SJCRH30 (cell line): Measurements from ENCODE around the gene DMRT1. TPM values are rescaled to one million over a fixed set of nuclear protein-coding genes. Genes with fewer than 3 reads are reported as not detected.

ENCODE experiments used
- DNase-seq, 2 experiments: peaks; one replicate each; pipeline ENCODE4 v3.0.0-alpha.2; 2015 to 2020
- H3K27ac ChIP-seq: fragments of 250-450 bp; sonication (Bioruptor Pico); 2 replicates; pipeline ENCODE4 v1.5.1; 2020; ENCODE audit warnings: mild to moderate bottlenecking, moderate library complexity
- H3K27me3 ChIP-seq: fragments of 250-450 bp; sonication (Bioruptor Pico); 2 replicates; pipeline ENCODE4 v1.5.1; 2020; ENCODE audit warnings: mild to moderate bottlenecking, moderate library complexity
- H3K36me3 ChIP-seq: fragments of 250-450 bp; sonication (Bioruptor Pico); 2 replicates; pipeline ENCODE4 v1.5.1; 2020; ENCODE audit warnings: mild to moderate bottlenecking, moderate library complexity
- H3K4me1 ChIP-seq: fragments of 250-450 bp; sonication (Bioruptor Pico); 2 replicates; pipeline ENCODE4 v1.5.1; 2020; ENCODE audit warnings: mild to moderate bottlenecking, moderate library complexity
- H3K4me3 ChIP-seq: fragments of 250-450 bp; sonication (Bioruptor Pico); 2 replicates; pipeline ENCODE4 v1.5.1; 2020; ENCODE audit warnings: mild to moderate bottlenecking, moderate library complexity
- H3K9me3 ChIP-seq: fragments of 250-450 bp; sonication (Bioruptor Pico); replicated peaks from 2 replicates; pipeline ENCODE4 v1.5.1; 2020; ENCODE audit warnings: mild to moderate bottlenecking, moderate library complexity
- total RNA-seq: library from RNA; depleted of rRNA; stranded (reverse); fragments of >200 nt; shearing (Covaris generic); gene quantifications from 2 replicates; pipeline ENCODE4 v1.2.3, GENCODE V29; 2014

Gene DMRT1
- total RNA-seq, 1 experiment from 2014 or later = not detected

GRCh38 chr9:967436-967835 lies 125.9 kb downstream of the DMRT1 start:
- Histone ChIP-seq H3K4me3 (no peak overlapping the region), H3K36me3 (no peaks in the 10 kb centered on the region), H3K9me3 (no peaks in the 10 kb centered on the region), H3K27me3 (peaks cover 4% of the 10 kb centered on the region; the same call in 1 of the 2 replicates), H3K4me1 (no peaks in the 10 kb centered on the region), H3K27ac (no peak overlapping the region)
- no peak for DNase-seq

- peaks cover under 1% of the 10 kb centered on the region; the same call in 1 of the 2 replicates for H3K27me3 ChIP-seq
- no peak overlapping the region for H3K4me3 ChIP-seq
- H3K4me1 ChIP-seq = no peaks in the 10 kb centered on the region
- H3K36me3 ChIP-seq = no peaks in the 10 kb centered on the region
- H3K27ac ChIP-seq = no peak overlapping the region
- no peak for DNase-seq
- H3K9me3 ChIP-seq = no peaks in the 10 kb centered on the region
Measured at GRCh38 chr9:967903-968641, 126.6 kb downstream of the DMRT1 start.

DNA sequence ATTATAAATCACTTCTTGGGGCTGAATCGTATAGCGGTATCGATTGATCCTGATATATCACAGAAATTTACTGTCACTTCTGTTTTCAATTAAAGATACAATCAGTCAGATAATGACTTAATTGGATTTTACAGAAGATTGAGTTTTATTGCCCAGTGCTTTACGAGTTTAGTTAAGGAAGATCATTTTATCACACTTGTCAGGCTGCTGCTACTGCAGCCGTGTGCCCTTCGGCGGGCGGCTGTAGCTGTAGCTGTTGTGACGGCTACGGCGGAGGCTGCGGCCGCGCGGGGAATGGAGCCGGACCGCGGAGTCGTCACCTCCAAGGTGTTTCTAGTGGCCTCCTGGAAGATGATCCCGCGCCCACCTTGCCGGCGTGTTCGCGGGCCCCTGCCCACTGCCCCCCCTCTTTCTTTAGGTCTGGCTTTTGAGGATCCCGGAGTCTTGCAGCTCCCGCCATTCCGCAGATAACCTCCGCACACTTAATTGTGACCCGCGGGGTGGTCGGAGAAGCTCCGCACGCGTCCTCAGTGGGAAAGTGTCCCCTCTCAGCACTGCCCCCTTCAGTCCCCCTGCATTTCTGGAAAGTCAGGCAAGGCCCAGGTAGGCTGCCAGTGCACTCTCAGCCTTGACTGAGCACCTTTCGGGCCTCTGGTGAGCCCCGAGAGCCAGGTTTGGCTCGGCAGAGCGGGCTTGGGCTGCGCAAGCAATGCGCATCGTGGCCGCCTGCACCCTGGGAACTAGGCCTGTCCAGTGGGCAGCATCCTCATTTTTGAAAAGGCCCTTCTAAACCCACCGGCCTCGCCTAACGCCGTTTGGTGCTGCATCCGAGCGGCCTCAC lies 128.0 kb downstream of the DMRT1 start:
- H3K4me1 ChIP-seq = no peaks in the 10 kb centered on the region
- no peak overlapping the region for H3K27ac ChIP-seq
- DNase-seq = no peak
- H3K36me3 ChIP-seq = no peaks in the 10 kb centered on the region
- H3K4me3 ChIP-seq = no peak overlapping the region
- no peaks in the 10 kb centered on the region for H3K27me3 ChIP-seq
- H3K9me3 ChIP-seq = no peaks in the 10 kb centered on the region

DNA sequence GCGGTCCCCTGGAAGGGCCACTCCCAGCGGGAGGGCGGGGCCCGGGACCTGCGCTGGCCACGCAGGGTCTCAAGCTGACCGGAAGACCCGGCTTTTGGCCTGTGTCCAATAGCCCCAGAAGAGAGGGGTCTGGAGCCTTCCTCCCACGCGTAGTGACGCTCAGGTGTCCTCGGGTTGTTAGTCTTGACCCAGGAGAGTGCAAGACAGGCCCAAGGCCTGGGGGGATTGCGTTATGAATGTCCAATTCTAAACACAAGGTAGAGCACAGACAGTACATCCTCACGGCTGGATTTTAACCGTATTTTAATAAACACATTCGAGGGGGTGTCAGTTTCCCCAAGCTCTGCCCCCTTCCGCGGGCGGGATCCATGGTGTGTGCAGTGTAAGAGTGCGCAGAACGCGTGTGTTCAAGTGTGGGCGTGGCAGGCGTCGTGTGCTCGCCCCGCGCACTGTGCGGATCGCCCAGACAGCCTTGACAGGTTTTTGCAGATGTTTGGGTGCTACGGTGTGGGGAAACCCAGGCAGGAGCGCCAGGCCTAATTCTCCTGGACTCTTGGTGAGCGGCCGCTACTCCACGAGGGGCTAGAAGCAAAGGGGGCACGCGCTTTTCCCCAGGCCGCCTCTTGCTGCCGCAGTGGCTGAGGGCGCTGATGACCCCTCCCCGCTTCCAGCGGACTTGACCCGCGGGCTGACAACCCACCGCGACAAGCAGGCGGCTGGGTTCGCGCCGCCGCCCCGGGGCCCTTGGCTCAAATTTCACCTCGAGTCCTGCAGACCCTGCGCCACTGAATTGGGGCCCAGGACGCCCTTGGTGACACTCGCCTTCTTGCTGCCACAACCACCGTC lies 128.9 kb downstream of the DMRT1 start:
- no peak for DNase-seq
- H3K27me3 ChIP-seq = no peaks in the 10 kb centered on the region
- H3K9me3 ChIP-seq = no peaks in the 10 kb centered on the region
- H3K27ac ChIP-seq = no peak overlapping the region
- H3K4me1 ChIP-seq = no peaks in the 10 kb centered on the region
- H3K4me3 ChIP-seq = no peak overlapping the region
- no peaks in the 10 kb centered on the region for H3K36me3 ChIP-seq

GRCh38 chr9:971901-972500 lies 130.5 kb downstream of the DMRT1 start:
- no peak overlapping the region for H3K27ac ChIP-seq
- H3K4me3 ChIP-seq = no peak overlapping the region
- DNase-seq = no peak
- H3K4me1 ChIP-seq = no peaks in the 10 kb centered on the region
- H3K36me3 ChIP-seq = no peaks in the 10 kb centered on the region
- no peaks in the 10 kb centered on the region for H3K9me3 ChIP-seq
- no peaks in the 10 kb centered on the region for H3K27me3 ChIP-seq

- Histone ChIP-seq H3K36me3 (no peaks in the 10 kb centered on the region), H3K9me3 (no peaks in the 10 kb centered on the region), H3K27me3 (no peaks in the 10 kb centered on the region), H3K27ac (no peak overlapping the region), H3K4me3 (no peak overlapping the region), H3K4me1 (no peaks in the 10 kb centered on the region)
- no peak for DNase-seq
Measured at GRCh38 chr9:972501-973294, 131.2 kb downstream of the DMRT1 start.

GRCh38 chr9:973295-973834 lies 131.9 kb downstream of the DMRT1 start:
- Histone ChIP-seq H3K27me3 (no peaks in the 10 kb centered on the region), H3K27ac (no peak overlapping the region), H3K4me3 (no peak overlapping the region), H3K4me1 (no peaks in the 10 kb centered on the region), H3K36me3 (no peaks in the 10 kb centered on the region), H3K9me3 (no peaks in the 10 kb centered on the region)
- DNase-seq = no peak

DNA sequence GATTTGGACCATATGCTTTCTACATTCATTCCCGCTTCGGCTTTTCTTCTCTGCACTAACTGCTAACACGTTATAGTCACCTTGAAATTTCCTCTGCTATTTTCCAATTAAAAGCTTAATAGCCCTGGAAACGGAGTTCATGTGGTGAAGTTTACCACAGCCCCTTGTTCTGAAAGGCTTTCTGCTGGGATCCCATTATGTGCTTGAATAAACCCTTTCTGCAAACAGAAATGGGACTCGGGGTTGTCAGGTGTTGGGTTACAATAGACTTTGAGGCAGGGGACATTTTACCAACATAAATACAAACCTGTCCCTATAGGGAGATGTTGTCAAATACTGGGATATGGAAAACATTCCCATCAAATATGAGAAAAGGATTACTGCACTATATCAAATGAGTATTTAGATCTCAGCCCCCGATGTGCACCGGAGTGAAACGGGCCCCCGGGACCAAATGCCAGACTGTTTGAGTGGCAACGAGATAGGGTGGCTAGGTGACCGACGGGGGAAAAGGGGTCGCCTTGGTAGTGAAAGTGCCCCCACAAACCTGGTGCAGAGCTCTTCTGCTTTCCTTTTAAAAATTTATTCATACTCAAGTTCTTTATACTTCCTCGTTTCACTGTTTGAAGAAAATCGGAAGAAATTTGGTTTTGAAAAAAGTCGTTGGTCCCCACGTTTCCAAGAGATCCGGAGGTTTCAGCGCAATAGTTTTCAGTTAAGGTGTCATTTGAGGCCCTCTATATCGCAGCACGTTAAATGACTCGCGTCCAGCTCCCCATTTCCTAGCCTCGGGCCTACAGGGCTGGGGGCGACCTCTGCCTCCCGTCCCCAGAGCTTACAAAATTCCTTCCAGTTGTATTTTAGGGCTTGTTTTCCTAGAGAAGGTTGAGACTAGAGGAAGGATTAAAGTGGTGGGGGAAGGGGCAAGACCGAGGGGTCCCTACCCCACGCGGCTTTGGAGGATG lies 132.8 kb downstream of the DMRT1 start:
- Histone ChIP-seq H3K36me3 (no peaks in the 10 kb centered on the region), H3K4me3 (no peak overlapping the region), H3K4me1 (no peaks in the 10 kb centered on the region), H3K9me3 (no peaks in the 10 kb centered on the region), H3K27me3 (no peaks in the 10 kb centered on the region), H3K27ac (no peak overlapping the region)
- DNase-seq = no peak

- no peak for DNase-seq
Measured at GRCh38 chr9:974996-975739, 133.7 kb downstream of the DMRT1 start.

DNA sequence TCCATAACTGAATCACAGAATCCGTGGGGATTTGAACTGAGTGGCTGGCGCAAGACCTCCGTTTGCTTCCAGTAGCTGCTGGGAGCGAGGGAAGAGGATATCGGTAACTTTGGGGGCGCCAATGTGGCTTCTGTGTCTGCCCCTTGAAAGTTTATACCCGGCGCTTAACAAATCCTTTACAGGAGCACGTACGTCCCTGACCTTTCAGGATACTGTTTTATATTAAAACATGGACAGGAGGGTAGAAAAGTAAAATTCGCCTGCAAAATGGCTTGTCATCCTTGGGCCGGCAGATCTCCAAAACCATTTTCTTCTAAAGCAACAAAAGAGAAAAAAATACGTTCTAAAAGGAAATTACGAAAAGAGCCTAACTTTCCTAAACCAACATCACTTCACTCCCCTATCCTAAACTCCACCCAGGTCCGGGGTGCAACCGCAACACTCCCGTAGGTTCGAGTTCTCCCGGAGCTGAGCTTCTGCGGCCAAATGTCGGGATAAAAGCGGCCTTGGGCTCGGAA lies 134.3 kb downstream of the DMRT1 start:
- Histone ChIP-seq H3K4me1 (no peaks in the 10 kb centered on the region), H3K9me3 (no peaks in the 10 kb centered on the region), H3K36me3 (no peaks in the 10 kb centered on the region), H3K27ac (no peak overlapping the region), H3K4me3 (no peak overlapping the region), H3K27me3 (0 out of 2 replicates have a peak, but pooled peaks cover 4% of the 10 kb centered on the region)
- no peak for DNase-seq

More at GRCh38 chr9:974996-975739, 133.7 kb downstream of the DMRT1 start:
- Histone ChIP-seq H3K27ac (no peak overlapping the region), H3K27me3 (0 out of 2 replicates have a peak, but pooled peaks cover 4% of the 10 kb centered on the region), H3K9me3 (no peaks in the 10 kb centered on the region), H3K4me3 (no peak overlapping the region), H3K36me3 (no peaks in the 10 kb centered on the region), H3K4me1 (no peaks in the 10 kb centered on the region)

GRCh38 chr9:976258-976942 lies 134.9 kb downstream of the DMRT1 start, which contains the start of gene DMRT3:
DMRT3 (plus strand) TSS chr9:976655; CDS start chr9:977002, 347 bp downstream.
- 0 out of 2 replicates have a peak, but pooled peaks cover 4% of the 10 kb centered on the region for H3K27me3 ChIP-seq

More at GRCh38 chr9:976258-976942, 134.9 kb downstream of the DMRT1 start, which contains the start of gene DMRT3:
- Histone ChIP-seq H3K27ac (no peak within 1 kb of the TSS), H3K9me3 (no peaks in the 10 kb centered on the region), H3K4me3 (no peak within 1 kb of the TSS), H3K36me3 (no peaks in the 10 kb centered on the region), H3K4me1 (no peaks in the 10 kb centered on the region)
- no peak for DNase-seq
